Activated CD8-positive, alpha-beta T cell treated with anti-CD3 and anti-CD28 coated beads for 36 hours (primary cell): ENCODE data around the gene TSPAN19. TPM values are rescaled to one million over a fixed set of nuclear protein-coding genes. Genes with fewer than 3 reads are reported as not detected.

Experiments used
- ATAC-seq: fragments of 200-7000 bp; cut with Tn5 transposase; one replicate; pipeline ENCODE4 v1.10.0; 2021; ENCODE audit warnings: mild to moderate bottlenecking, moderate library complexity
- CTCF ChIA-PET: fragments of 350-600 bp; sonication (Branson Sonifier 250); formaldehyde crosslinking; loops from one replicate; lab custom pipeline; 2021; ENCODE audit warnings: antibody characterized with exemption; lab: Charles Lee
- POLR2A ChIA-PET: fragments of 350-600 bp; sonication (Branson Sonifier 250); formaldehyde crosslinking; loops from one replicate; lab custom pipeline; 2021; ENCODE audit warnings: antibody characterized with exemption; lab: Charles Lee
- DNase-seq: peaks from one replicate; pipeline ENCODE4 v3.0.0-alpha.2; 2020
- H3K27ac Mint-ChIP-seq: one replicate; pipeline ENCODE4 v1.8.0; 2021; ENCODE audit warnings: mild to moderate bottlenecking, mixed read lengths
- H3K27me3 Mint-ChIP-seq: one replicate; pipeline ENCODE4 v1.8.0; 2021; ENCODE audit warnings: mixed read lengths
- H3K36me3 Mint-ChIP-seq: one replicate; pipeline ENCODE4 v1.8.0; 2021; ENCODE audit warnings: low read depth, mixed read lengths
- H3K4me1 Mint-ChIP-seq: one replicate; pipeline ENCODE4 v1.8.0; 2021; ENCODE audit warnings: low read depth, mixed read lengths
- H3K4me3 Mint-ChIP-seq: one replicate; pipeline ENCODE4 v1.8.0; 2021; ENCODE audit warnings: mild to moderate bottlenecking, moderate library complexity, mixed read lengths
- H3K9me3 Mint-ChIP-seq: one replicate; pipeline ENCODE4 v1.8.0; 2021; ENCODE audit warnings: mixed read lengths
- CTCF ChIP-seq: fragments of 200-600 bp; IDR thresholded peaks from one replicate; pipeline ENCODE4 v1.8.0; 2022; ENCODE audit warnings: antibody characterized with exemption, mild to moderate bottlenecking
- intact Hi-C: fragments of 100-400 bp; cut with micrococcal nuclease; formaldehyde crosslinking; loops from one replicate; pipeline ENCODE4 v1.10.0; 2022
- total RNA-seq, 2 experiments: library from RNA; stranded (reverse); gene quantifications; one replicate each; pipeline ENCODE4 v1.2.3, GENCODE V29; 2021

The TSPAN19 gene
- total RNA-seq, 2 experiments from 2014 or later, result not detected

GRCh38 chr12:85065837-85066482 lies 29.9 kb upstream of the TSPAN19 start:
- ATAC-seq, result no peak
- H3K27ac Mint-ChIP-seq, result no peak overlapping the region
- H3K9me3 Mint-ChIP-seq, result no peaks in the 10 kb centered on the region
- intact Hi-C loops, result no loop called here
- no peak for TF ChIP-seq CTCF
- H3K36me3 Mint-ChIP-seq, result no peaks in the 10 kb centered on the region
- H3K4me1 Mint-ChIP-seq, result no peaks in the 10 kb centered on the region
- H3K4me3 Mint-ChIP-seq, result no peak overlapping the region
- POLR2A ChIA-PET, result no interaction called here
- CTCF ChIA-PET, result no interaction called here
- H3K27me3 Mint-ChIP-seq, result peaks cover 3% of the 10 kb centered on the region
- DNase-seq, result no peak

DNA sequence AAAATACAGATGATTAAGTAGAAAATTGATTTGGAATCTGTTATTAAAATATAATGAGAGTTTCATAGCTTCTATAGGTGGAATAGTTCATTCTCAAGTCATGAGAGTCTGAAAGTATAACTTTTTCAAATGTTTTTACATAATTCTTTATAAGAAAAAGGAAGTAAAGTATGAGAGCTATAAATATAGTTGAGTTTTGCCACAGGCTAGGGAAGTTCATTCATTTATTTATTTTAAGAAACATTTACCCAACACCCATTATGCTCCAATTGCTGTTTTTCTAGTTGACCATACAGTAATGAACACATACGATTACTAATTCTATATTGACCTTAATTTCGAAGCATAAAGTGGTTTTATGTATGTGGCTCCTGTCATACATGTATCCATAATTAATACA lies 24.8 kb upstream of the TSPAN19 start:
- no peak overlapping the region for H3K4me3 Mint-ChIP-seq
- H3K27ac Mint-ChIP-seq, result no peak overlapping the region
- ATAC-seq (no peak), DNase-seq (no peak)
- CTCF ChIA-PET, result no interaction called here
- no peaks in the 10 kb centered on the region for H3K36me3 Mint-ChIP-seq
- H3K4me1 Mint-ChIP-seq, result no peaks in the 10 kb centered on the region
- no peaks in the 10 kb centered on the region for H3K9me3 Mint-ChIP-seq
- H3K27me3 Mint-ChIP-seq, result peaks cover 1% of the 10 kb centered on the region
- intact Hi-C loops, result no loop called here
- TF ChIP-seq CTCF, result no peak
- POLR2A ChIA-PET, result no interaction called here

DNA sequence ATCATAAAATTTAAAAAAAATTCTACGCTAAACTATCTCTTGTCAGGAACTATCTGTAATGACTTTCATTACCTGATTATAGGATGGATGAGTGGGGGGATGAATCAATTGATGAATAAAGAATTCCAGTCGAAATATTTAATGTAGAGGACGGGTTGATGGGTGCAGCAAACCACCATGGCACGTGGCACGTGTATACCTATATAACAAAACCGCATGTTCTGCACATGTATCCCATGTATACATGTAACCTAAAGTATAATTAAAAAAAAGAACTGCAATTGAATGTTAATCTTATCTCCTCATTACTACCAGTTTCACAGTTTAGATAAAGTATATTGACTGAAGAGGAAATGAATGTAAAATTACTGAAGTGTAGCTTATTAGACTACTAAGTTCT lies 23.5 kb upstream of the TSPAN19 start:
- intact Hi-C loops, result loop anchor here (10.0 kb wide), 1 partner anchor 185 kb away; no protein-coding TSS in a partner anchor

GRCh38 chr12:85058339-85058738 lies 22.3 kb upstream of the TSPAN19 start:
- H3K9me3 Mint-ChIP-seq, result no peaks in the 10 kb centered on the region
- no peak overlapping the region for H3K27ac Mint-ChIP-seq
- H3K36me3 Mint-ChIP-seq, result no peaks in the 10 kb centered on the region
- ChIA-PET CTCF (interaction anchor here (0.9 to 2.9 kb wide), 6 partner anchors 9 to 215 kb away, joined by 3 to 23 read pairs (median 5); no protein-coding TSS in a partner anchor), POLR2A (no interaction called here)
- DNase-seq (no peak), ATAC-seq (no peak)
- intact Hi-C loops, result loop anchor here (10.0 kb wide), 1 partner anchor 184 kb away; no protein-coding TSS in a partner anchor
- no peak overlapping the region for H3K4me3 Mint-ChIP-seq
- H3K27me3 Mint-ChIP-seq, result no peaks in the 10 kb centered on the region
- no peak for TF ChIP-seq CTCF
- no peaks in the 10 kb centered on the region for H3K4me1 Mint-ChIP-seq

More for the DNA sequence above, 23.5 kb upstream of the TSPAN19 start:
- H3K4me3 Mint-ChIP-seq, result no peak overlapping the region
- no peaks in the 10 kb centered on the region for H3K9me3 Mint-ChIP-seq
- H3K27ac Mint-ChIP-seq, result no peak overlapping the region
- no peaks in the 10 kb centered on the region for H3K4me1 Mint-ChIP-seq
- no peaks in the 10 kb centered on the region for H3K27me3 Mint-ChIP-seq
- no peak for TF ChIP-seq CTCF
- CTCF ChIA-PET, result interaction anchor here (2.9 kb wide), 1 partner anchor 185 kb away, joined by 23 read pairs; no protein-coding TSS in a partner anchor
- no peaks in the 10 kb centered on the region for H3K36me3 Mint-ChIP-seq
- DNase-seq (no peak), ATAC-seq (no peak)
- POLR2A ChIA-PET, result no interaction called here

DNA sequence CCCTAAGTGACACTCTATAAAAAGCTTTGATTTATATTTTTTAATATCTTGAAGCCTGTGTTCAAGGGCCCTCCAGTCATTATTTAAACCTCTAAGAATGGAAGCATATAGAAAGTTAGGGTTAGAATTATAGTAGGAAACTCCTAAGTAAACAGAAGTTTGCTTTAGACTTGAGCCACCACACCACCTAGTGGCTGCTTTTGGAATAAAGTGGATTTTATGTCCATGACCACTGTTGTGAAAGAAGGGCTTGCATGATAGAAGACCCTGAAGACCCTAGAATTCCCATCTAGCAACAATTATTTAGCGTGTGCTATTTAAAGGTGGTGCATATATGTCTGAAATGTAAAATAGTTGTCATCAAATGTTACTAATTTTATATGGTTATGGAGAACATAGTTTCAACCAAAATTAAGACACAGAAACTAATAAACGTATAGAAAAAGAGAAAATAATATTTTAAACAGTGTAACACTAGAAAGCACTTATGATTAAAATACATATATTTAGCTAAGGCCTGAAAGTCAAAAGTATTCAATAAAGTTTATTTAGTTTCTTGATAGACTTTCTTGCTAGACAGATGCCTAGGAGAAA lies 21.4 kb upstream of the TSPAN19 start:
- CTCF ChIA-PET, result interaction anchor here (0.9 to 2.9 kb wide), 13 partner anchors 8 to 815 kb away, joined by 3 to 23 read pairs (median 4); no protein-coding TSS in a partner anchor
- no peaks in the 10 kb centered on the region for H3K36me3 Mint-ChIP-seq
- peak; percentile 81 for TF ChIP-seq CTCF
- H3K27me3 Mint-ChIP-seq, result no peaks in the 10 kb centered on the region
- H3K4me3 Mint-ChIP-seq, result no peak overlapping the region
- no peaks in the 10 kb centered on the region for H3K4me1 Mint-ChIP-seq
- no peak overlapping the region for H3K27ac Mint-ChIP-seq
- DNase-seq (peak; percentile 41), ATAC-seq (no peak)
- POLR2A ChIA-PET, result no interaction called here
- H3K9me3 Mint-ChIP-seq, result no peaks in the 10 kb centered on the region
- intact Hi-C loops, result loop anchor here (10.0 kb wide), 1 partner anchor 183 kb away; no protein-coding TSS in a partner anchor
